HG03025 (cell line): ENCODE results near the gene RSPO1.
"Not testable (repeated sequence)": the region's sequence is repeated elsewhere in the genome, so short reads cannot be mapped to it uniquely, and the experiment has no call there.

ENCODE experiments used
- ATAC-seq: cut with Tn5 transposase; IDR thresholded peaks from one replicate; pipeline ENCODE4 v1.9.1; 2021; ENCODE audit warnings: mild to moderate bottlenecking, moderate library complexity; ENCODE audit not compliant: unreplicated experiment, low FRiP score

Gene RSPO1

GRCh38 chr1:37634244-37634991, at the start of gene RSPO1:
RSPO1 (minus strand) TSS chr1:37634892; CDS start chr1:37629661, 5,231 bp downstream.
- no peak for ATAC-seq

GRCh38 chr1:37684182-37684581, 49.5 kb upstream of the RSPO1 start:
- ATAC-seq, result not testable (repeated sequence)

GRCh38 chr1:37682334-37682987, 47.8 kb upstream of the RSPO1 start:
- ATAC-seq, result no peak

GRCh38 chr1:37680933-37681332, 46.2 kb upstream of the RSPO1 start:
- no peak for ATAC-seq

GRCh38 chr1:37677808-37678207, 43.1 kb upstream of the RSPO1 start:
- ATAC-seq, result no peak

- no peak for ATAC-seq
Measured at GRCh38 chr1:37677143-37677439, 42.4 kb upstream of the RSPO1 start.

GRCh38 chr1:37676281-37677142, 41.8 kb upstream of the RSPO1 start:
- ATAC-seq, result no peak

GRCh38 chr1:37673920-37674319, 39.2 kb upstream of the RSPO1 start:
- no peak for ATAC-seq

- ATAC-seq, result no peak
Measured at GRCh38 chr1:37672136-37672870, 37.6 kb upstream of the RSPO1 start.

GRCh38 chr1:37671261-37671660, 36.6 kb upstream of the RSPO1 start:
- ATAC-seq, result no peak

- no peak for ATAC-seq
Measured at GRCh38 chr1:37670133-37670532, 35.4 kb upstream of the RSPO1 start.

- ATAC-seq, result no peak
Measured at GRCh38 chr1:37667023-37667671, 32.5 kb upstream of the RSPO1 start.

- ATAC-seq, result no peak
Measured at GRCh38 chr1:37666241-37666867, 31.7 kb upstream of the RSPO1 start.

- ATAC-seq, result no peak
Measured at GRCh38 chr1:37663426-37664000, 28.8 kb upstream of the RSPO1 start.

GRCh38 chr1:37662031-37662755, 27.5 kb upstream of the RSPO1 start:
- ATAC-seq, result no peak

GRCh38 chr1:37661401-37661800, 26.7 kb upstream of the RSPO1 start:
- no peak for ATAC-seq

- no peak for ATAC-seq
Measured at GRCh38 chr1:37660664-37661063, 26.0 kb upstream of the RSPO1 start.

GRCh38 chr1:37658486-37658885, 23.8 kb upstream of the RSPO1 start:
- ATAC-seq, result no peak
